Astrocyte of the cerebellum (primary cell): Measurements from ENCODE around the gene MINDY1.

Experiments
- DNase-seq: peaks from one replicate; pipeline ENCODE4 v3.0.0-alpha.2; 2011; ENCODE audit warnings: low read depth
- H3K4me3 ChIP-seq: 2 replicates; pipeline ENCODE4 v1.5.1; 2011; ENCODE audit warnings: mild to moderate bottlenecking, low read depth, low read length, moderate library complexity
- CTCF ChIP-seq: IDR thresholded peaks from 2 replicates; pipeline ENCODE4 v1.5.1; 2012; ENCODE audit warnings: low read length, low read depth, moderate library complexity, mild to moderate bottlenecking; ENCODE audit errors: missing control alignments
- in situ Hi-C: cut with HindIII; loops from 2 replicates; pipeline ENCODE4 v1.10.0; 2017; ENCODE audit warnings: low sequenced_read_pairs

MINDY1 gene

GRCh38 chr1:151039521-151039920, 32.8 kb upstream of the MINDY1 start:
- DNase-seq = no peak
- in situ Hi-C loops = no loop called here
- TF ChIP-seq CTCF = no peak

GRCh38 chr1:151037032-151037431, 30.3 kb upstream of the MINDY1 start:
- no peak for DNase-seq
- no peak overlapping the region for H3K4me3 ChIP-seq
- TF ChIP-seq CTCF = no peak
- in situ Hi-C loops = no loop called here

More at GRCh38 chr1:151039521-151039920, 32.8 kb upstream of the MINDY1 start:
- H3K4me3 ChIP-seq = no peak overlapping the region

GRCh38 chr1:151036356-151036755, 29.7 kb upstream of the MINDY1 start, which contains the start of gene BNIPL:
Gene BNIPL (plus strand): TSS chr1:151036586. CDS start chr1:151036726, 140 bp downstream.
- TF ChIP-seq CTCF = no peak
- no peak for DNase-seq

GRCh38 chr1:151035167-151035566, 28.5 kb upstream of the MINDY1 start:
- H3K4me3 ChIP-seq = no peak overlapping the region
- in situ Hi-C loops = no loop called here
- no peak for DNase-seq
- no peak for TF ChIP-seq CTCF

More at GRCh38 chr1:151036356-151036755, 29.7 kb upstream of the MINDY1 start, which contains the start of gene BNIPL:
- no peak within 1 kb of the TSS for H3K4me3 ChIP-seq
- in situ Hi-C loops = no loop called here

- no peak overlapping the region for H3K4me3 ChIP-seq
- DNase-seq = no peak
- in situ Hi-C loops = no loop called here
- TF ChIP-seq CTCF = no peak
Measured at GRCh38 chr1:151032164-151032563, 25.5 kb upstream of the MINDY1 start.

- in situ Hi-C loops = no loop called here
- no peak overlapping the region for H3K4me3 ChIP-seq
- DNase-seq = no peak
- TF ChIP-seq CTCF = no peak
Measured at GRCh38 chr1:151026460-151026859, 19.8 kb upstream of the MINDY1 start.
